Cardiac septum (tissue), 1 donor: ENCODE measurements around the gene EIF1AX. TPM values are rescaled to one million over a fixed set of nuclear protein-coding genes. Genes with fewer than 3 reads are reported as not detected.
"Not testable (repeated sequence)": the region's sequence is repeated elsewhere in the genome, so short reads cannot be mapped to it uniquely, and the experiment has no call there.

Experiments
- DNase-seq: peaks from one replicate; pipeline ENCODE4 v3.0.0-alpha.2; 2020; ENCODE audit warnings: low spot score
- intact Hi-C: fragments of 100-400 bp; cut with DNase I; formaldehyde crosslinking; loops from one replicate; pipeline ENCODE4 v1.14.0; 2022
- long read RNA-seq: library from polyadenylated mRNA; unstranded; transcript quantifications from one replicate; pipeline ENCODE4 v2.0.0, GENCODE V29; 2021
- total RNA-seq: library from RNA; stranded (reverse); fragmentation: NEBNext Ultra II Directional; extraction: Animal tissue kit (Norgen Biotek cat#: 25700); gene quantifications from one replicate; pipeline ENCODE4 v1.2.1, GENCODE V29; 2021
- donor health status: DM: no; HTN: no; CAD: no.

EIF1AX gene
- 75.4 TPM for total RNA-seq
- long read RNA-seq, full-length matches to known transcripts, result 83 of 90 reads
- long read RNA-seq, partial matches to known transcripts, result 2 of 90 reads
- long read RNA-seq, other reads (novel, unspliced or antisense), result 5 of 90 reads

GRCh38 chrX:20141281-20142220 lies at the start of gene EIF1AX:
EIF1AX (minus strand) TSS chrX:20141838; CDS start chrX:20141640, 198 bp downstream.
- peak; percentile 100 for DNase-seq
- intact Hi-C loops, result loop anchor here (2.0 to 5.0 kb wide), 2 partner anchors 125 to 301 kb away; partner anchors contain the start of gene RPS6KA3

- intact Hi-C loops, result no loop called here
- DNase-seq, result no peak
These were observed 47.5 kb upstream of the EIF1AX start for GRCh38 chrX:20189171-20189570.

GRCh38 chrX:20181598-20182329 lies 40.1 kb upstream of the EIF1AX start:
- no peak for DNase-seq
- intact Hi-C loops, result no loop called here

GRCh38 chrX:20177093-20177492 lies 35.5 kb upstream of the EIF1AX start:
- intact Hi-C loops, result no loop called here
- DNase-seq, result no peak

- no peak for DNase-seq
- intact Hi-C loops, result no loop called here
These were observed 32.2 kb upstream of the EIF1AX start for GRCh38 chrX:20173856-20174255.

DNA sequence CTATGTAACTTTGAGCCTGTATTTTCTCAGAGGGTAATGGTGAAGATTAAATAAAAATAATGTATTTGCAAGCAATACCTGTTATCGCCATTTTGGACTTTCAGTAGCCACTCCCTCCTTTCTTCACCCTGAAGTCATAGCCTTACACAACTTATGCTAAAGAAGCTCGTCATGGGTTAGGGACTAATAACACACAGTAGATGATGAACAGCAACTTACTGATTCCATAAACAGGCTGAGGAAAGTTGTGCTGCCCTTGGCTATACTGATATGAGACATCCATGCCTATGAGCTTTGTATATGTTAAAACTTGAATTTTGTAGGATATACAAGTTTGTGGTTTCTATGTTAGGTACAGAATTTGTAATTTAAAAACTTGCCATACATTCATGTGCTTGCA lies 31.7 kb upstream of the EIF1AX start:
- intact Hi-C loops, result no loop called here
- no peak for DNase-seq

- intact Hi-C loops, result no loop called here
- DNase-seq, result no peak
These were observed 30.2 kb upstream of the EIF1AX start for GRCh38 chrX:20171887-20172286.

- intact Hi-C loops, result not testable (repeated sequence)
These were observed 20.9 kb upstream of the EIF1AX start for GRCh38 chrX:20162516-20162915.

DNA sequence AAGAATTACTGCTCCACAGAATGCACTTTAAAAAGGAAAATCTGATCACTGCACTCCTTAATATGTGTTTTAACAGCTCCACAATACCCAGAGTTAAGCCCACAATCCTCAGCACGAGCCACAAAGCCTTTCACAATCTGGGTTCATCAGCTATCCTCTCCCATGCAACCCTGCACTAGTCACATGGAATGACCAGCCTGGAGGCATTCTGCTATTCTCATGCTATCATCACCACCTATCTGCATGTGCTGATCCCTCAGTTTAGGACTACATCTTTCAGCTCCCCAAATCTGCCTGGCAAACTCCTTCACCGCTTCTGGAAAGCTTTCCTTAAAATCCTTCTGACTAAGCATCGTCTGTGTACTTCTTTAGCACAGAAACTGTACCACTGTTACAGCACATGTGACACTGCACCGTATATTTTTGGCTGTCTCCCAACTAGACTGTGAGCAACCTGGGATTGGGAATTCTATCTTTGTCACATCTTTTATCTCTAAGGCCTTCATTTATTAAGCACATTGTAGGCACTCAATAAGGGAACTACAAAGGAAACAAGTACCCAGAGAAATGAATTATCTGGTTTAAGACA lies 18.3 kb upstream of the EIF1AX start:
- intact Hi-C loops, result no loop called here
- no peak for DNase-seq

More at GRCh38 chrX:20162516-20162915, 20.9 kb upstream of the EIF1AX start:
- DNase-seq, result not testable (repeated sequence)

GRCh38 chrX:20151689-20152088 lies 10.1 kb upstream of the EIF1AX start:
- no peak for DNase-seq
- intact Hi-C loops, result no loop called here

- DNase-seq, result no peak
- intact Hi-C loops, result no loop called here
These were observed 7.7 kb upstream of the EIF1AX start for GRCh38 chrX:20149326-20149725.

DNA sequence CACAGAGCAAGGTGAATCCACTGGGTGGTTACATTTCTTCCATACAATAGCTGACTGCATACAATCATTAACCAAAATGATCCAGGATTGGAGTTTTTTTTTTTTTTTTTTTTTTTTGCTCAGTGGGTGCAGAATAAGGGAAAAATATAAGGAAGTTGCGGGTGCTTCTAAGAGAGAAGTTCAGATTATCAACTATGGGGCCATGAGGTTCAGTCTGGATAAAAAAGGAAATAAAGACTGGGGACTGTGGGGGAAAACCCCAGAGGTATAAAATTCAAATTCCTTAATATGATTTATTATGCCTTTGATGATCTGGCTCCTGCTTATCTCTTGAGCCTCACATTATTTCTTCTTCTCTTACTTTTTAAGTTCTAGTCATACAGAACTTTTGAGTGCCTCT lies 5.9 kb upstream of the EIF1AX start:
- intact Hi-C loops, result no loop called here
- no peak for DNase-seq

DNA sequence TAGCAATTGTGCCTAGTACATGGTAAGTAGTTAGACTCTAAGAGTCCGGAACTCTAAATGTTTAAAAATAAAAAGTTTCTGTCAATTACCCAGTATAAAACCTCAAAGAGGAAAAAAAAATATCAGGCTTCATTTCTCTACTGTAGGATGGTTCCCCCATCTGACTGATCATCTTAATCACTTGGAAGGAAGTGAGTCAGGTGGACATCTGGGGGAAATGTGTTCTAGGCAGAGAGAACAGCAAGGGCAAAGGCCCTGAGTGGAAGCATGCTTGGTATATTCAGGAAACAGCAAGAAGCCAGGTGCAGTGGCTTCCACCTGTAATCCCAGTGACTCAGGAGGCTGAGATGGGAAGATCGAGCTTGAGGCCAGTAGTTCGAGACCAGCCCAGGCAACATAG lies 2.9 kb upstream of the EIF1AX start:
- intact Hi-C loops, result loop anchor here (5.0 kb wide), 1 partner anchor 298 kb away; no protein-coding TSS in a partner anchor
- DNase-seq, result no peak

GRCh38 chrX:20143561-20143960 lies 1.9 kb upstream of the EIF1AX start:
- intact Hi-C loops, result loop anchor here (5.0 kb wide), 1 partner anchor 299 kb away; no protein-coding TSS in a partner anchor
- no peak for DNase-seq

GRCh38 chrX:20143111-20143510 lies 1.5 kb upstream of the EIF1AX start:
- no peak for DNase-seq
- intact Hi-C loops, result loop anchor here (5.0 kb wide), 1 partner anchor 299 kb away; no protein-coding TSS in a partner anchor

GRCh38 chrX:20140420-20140819 lies 1.2 kb downstream of the EIF1AX start:
- DNase-seq, result no peak
- intact Hi-C loops, result loop anchor here (2.0 to 5.0 kb wide), 2 partner anchors 126 to 302 kb away; partner anchors contain the start of gene RPS6KA3

GRCh38 chrX:20139966-20140365 lies 1.7 kb downstream of the EIF1AX start:
- no peak for DNase-seq

DNA sequence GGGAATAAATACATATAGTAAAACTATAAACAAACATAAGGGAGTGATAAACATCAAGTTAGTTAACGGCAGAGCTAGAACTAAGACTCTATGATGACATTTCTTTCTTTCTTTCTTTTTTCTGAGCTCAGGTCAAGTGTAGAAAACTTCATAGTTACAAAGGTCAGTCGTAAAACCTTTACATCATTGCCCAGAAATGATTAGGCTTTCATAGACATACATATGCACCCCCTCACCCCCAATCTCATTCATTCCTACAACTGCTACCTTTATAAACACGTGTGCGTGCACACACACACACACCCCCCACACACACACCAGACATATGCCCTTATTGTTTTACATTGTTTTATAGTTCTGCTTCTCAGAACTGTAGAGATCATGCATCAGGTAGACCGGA lies 5.7 kb downstream of the EIF1AX start:
- DNase-seq, result no peak
- intact Hi-C loops, result no loop called here

More at GRCh38 chrX:20139966-20140365, 1.7 kb downstream of the EIF1AX start:
- intact Hi-C loops, result loop anchor here (2.0 to 5.0 kb wide), 2 partner anchors 127 to 302 kb away; partner anchors contain the start of gene RPS6KA3

DNA sequence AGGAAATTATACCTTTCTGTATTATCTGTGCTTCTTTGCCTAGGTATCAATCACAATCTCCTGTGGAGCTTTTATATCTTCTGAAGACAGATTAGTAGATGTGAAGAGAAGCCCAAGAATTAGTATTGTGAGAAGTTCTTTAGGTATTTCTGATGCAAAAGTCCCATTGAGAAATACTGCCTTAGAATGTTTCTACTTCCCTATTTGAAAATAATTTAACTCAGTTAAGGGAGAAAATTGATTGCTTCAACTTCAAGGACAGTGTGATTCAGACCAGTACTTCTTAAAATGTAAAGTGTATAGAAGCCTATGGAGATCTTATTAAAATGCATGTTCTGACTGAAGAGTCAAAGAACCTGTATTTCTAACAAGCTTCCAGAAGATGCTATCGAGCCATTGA lies 9.0 kb downstream of the EIF1AX start:
- intact Hi-C loops, result no loop called here
- DNase-seq, result no peak

DNA sequence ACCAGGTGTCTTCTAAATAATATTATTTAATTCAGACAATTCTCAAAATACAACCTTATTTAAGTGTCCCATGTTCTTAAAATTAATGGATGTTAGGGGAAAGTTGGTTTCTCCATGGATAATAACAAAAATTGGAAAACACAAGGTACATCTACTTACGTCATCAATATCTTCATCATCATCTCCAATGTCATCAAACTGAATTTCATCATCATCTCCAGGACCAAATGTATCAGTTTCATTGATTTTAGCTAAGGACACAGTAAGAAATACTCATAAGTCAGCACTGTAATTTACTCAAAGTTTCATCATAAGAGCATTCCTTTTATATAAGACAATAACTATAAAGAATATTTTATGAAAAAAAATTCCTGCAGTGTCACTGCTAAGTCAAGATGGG lies 11.3 kb downstream of the EIF1AX start:
- no peak for DNase-seq
- intact Hi-C loops, result no loop called here
